ENCODE data around the gene EXOC2.

The EXOC2 gene

GRCh38 chr6:445571-446417, 247.1 kb downstream of the EXOC2 start:
- DNase-seq (ENCODE audit: low read depth), result no peak
- H3K4me3 ChIP-seq (ENCODE audit: low read depth, low read length), result no peak overlapping the region
- TF ChIP-seq POLR2A (IDR thresholded peaks at IDR 0.05; ENCODE audit: extremely low read depth, insufficient read length), result no peak
- no peak for TF ChIP-seq MAX (IDR thresholded peaks at IDR 0.05; ENCODE audit: low read depth, low read length)
- no peak for TF ChIP-seq MYC (IDR thresholded peaks at IDR 0.05; ENCODE audit: low read depth, low read length)
- TF ChIP-seq, protein P1, sequence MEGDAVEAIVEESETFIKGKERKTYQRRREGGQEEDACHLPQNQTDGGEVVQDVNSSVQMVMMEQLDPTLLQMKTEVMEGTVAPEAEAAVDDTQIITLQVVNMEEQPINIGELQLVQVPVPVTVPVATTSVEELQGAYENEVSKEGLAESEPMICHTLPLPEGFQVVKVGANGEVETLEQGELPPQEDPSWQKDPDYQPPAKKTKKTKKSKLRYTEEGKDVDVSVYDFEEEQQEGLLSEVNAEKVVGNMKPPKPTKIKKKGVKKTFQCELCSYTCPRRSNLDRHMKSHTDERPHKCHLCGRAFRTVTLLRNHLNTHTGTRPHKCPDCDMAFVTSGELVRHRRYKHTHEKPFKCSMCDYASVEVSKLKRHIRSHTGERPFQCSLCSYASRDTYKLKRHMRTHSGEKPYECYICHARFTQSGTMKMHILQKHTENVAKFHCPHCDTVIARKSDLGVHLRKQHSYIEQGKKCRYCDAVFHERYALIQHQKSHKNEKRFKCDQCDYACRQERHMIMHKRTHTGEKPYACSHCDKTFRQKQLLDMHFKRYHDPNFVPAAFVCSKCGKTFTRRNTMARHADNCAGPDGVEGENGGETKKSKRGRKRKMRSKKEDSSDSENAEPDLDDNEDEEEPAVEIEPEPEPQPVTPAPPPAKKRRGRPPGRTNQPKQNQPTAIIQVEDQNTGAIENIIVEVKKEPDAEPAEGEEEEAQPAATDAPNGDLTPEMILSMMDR (IDR thresholded peaks at IDR 0.05; ENCODE audit: low read depth, low read length), result no peak

GRCh38 chr6:444653-445275, 248.2 kb downstream of the EXOC2 start:
- TF ChIP-seq MYC (IDR thresholded peaks at IDR 0.05; ENCODE audit: low read depth, low read length) (no peak), MAX (IDR thresholded peaks at IDR 0.05; ENCODE audit: low read depth, low read length) (no peak), POLR2A (IDR thresholded peaks at IDR 0.05; ENCODE audit: extremely low read depth, insufficient read length) (no peak)
- TF ChIP-seq, protein P1 (IDR thresholded peaks at IDR 0.05; ENCODE audit: low read depth, low read length), result no peak
- H3K4me3 ChIP-seq (ENCODE audit: low read depth, low read length), result no peak overlapping the region
- no peak for DNase-seq (ENCODE audit: low read depth)

- no peak for TF ChIP-seq POLR2A (IDR thresholded peaks at IDR 0.05; ENCODE audit: extremely low read depth, insufficient read length)
- TF ChIP-seq, protein P1 (IDR thresholded peaks at IDR 0.05; ENCODE audit: low read depth, low read length), result no peak
- no peak for TF ChIP-seq MYC (IDR thresholded peaks at IDR 0.05; ENCODE audit: low read depth, low read length)
- no peak for TF ChIP-seq MAX (IDR thresholded peaks at IDR 0.05; ENCODE audit: low read depth, low read length)
- no peak overlapping the region for H3K4me3 ChIP-seq (ENCODE audit: low read depth, low read length)
- no peak for DNase-seq (ENCODE audit: low read depth)
These were observed 249.2 kb downstream of the EXOC2 start for GRCh38 chr6:443621-444159.

- no peak overlapping the region for H3K4me3 ChIP-seq (ENCODE audit: low read depth, low read length)
- DNase-seq (ENCODE audit: low read depth), result no peak
- TF ChIP-seq, protein P1 (IDR thresholded peaks at IDR 0.05; ENCODE audit: low read depth, low read length), result no peak
- TF ChIP-seq MAX (IDR thresholded peaks at IDR 0.05; ENCODE audit: low read depth, low read length) (no peak), MYC (IDR thresholded peaks at IDR 0.05; ENCODE audit: low read depth, low read length) (no peak), POLR2A (IDR thresholded peaks at IDR 0.05; ENCODE audit: extremely low read depth, insufficient read length) (no peak)
These were observed 251.6 kb downstream of the EXOC2 start for GRCh38 chr6:441126-441920.

GRCh38 chr6:439641-440167, 253.2 kb downstream of the EXOC2 start:
- no peak for DNase-seq (ENCODE audit: low read depth)
- TF ChIP-seq MYC (IDR thresholded peaks at IDR 0.05; ENCODE audit: low read depth, low read length), result no peak
- TF ChIP-seq POLR2A (IDR thresholded peaks at IDR 0.05; ENCODE audit: extremely low read depth, insufficient read length), result no peak
- TF ChIP-seq, protein P1 (IDR thresholded peaks at IDR 0.05; ENCODE audit: low read depth, low read length), result no peak
- TF ChIP-seq MAX (IDR thresholded peaks at IDR 0.05; ENCODE audit: low read depth, low read length), result no peak
- H3K4me3 ChIP-seq (ENCODE audit: low read depth, low read length), result no peak overlapping the region
